ENCODE data around the gene OXSR1. TPM values are rescaled to one million over a fixed set of nuclear protein-coding genes. Genes with fewer than 3 reads are reported as not detected.

OXSR1 gene
- total RNA-seq, 1 experiment from 2014 or later = 35.1 TPM

DNA sequence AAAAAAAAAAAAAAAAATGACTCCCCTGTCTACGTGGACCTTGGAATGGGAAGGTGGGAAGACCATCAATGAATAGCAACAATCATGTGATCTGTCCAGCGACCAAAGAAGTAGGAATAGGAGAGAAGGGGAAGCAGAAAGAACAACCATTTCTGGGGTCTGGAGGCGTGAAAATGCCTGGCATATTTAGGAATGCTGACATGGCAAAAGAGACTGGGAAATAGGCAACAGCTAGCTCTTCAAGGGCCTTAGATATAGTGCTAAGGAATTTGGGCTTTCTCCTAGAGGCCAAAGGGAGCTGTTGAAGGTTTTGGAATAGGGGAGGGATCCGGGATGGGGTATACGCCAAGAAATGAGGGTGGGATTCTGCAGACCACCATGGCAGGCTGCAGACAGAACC lies 106.2 kb downstream of the OXSR1 start:
- H3K9ac ChIP-seq (ENCODE audit: low read length) = no peak overlapping the region
- H3K27me3 ChIP-seq (ENCODE audit: insufficient read depth, low read length) = no peaks in the 10 kb centered on the region
- ATAC-seq (no peak), DNase-seq (ENCODE audit: low read depth, low spot score) (no peak)
- no peak overlapping the region for H3K4me3 ChIP-seq (replicated peaks in 1 of 2; ENCODE audit: low read depth in 1 of 2, low read length in 2 of 2)
- no peak overlapping the region for H3K27ac ChIP-seq (ENCODE audit: low read depth, low read length)
- RAD21 ChIA-PET (ENCODE audit: low non-redundant PET in 1 of 2, low total read pairs in 2 of 2, uncharacterized antibody in 2 of 2, unreplicated experiment in 2 of 2) = no interaction called here
- H4K20me1 ChIP-seq (ENCODE audit: insufficient read depth) = no peaks in the 10 kb centered on the region
- no peaks in the 10 kb centered on the region for H3K9me2 ChIP-seq (ENCODE audit: insufficient read depth)
- no TSS peak for BruUV-seq (replicated peaks)
- H3K9me3 ChIP-seq (ENCODE audit: control insufficient read depth in 1 of 2, insufficient read depth in 1 of 2, low read depth in 1 of 2, low read length in 2 of 2) = no peaks in the 10 kb centered on the region
- intact Hi-C loops (cut with micrococcal nuclease) = no loop called here
- CTCF ChIA-PET = no interaction called here
- no peak overlapping the region for H3K4me2 ChIP-seq (ENCODE audit: low read length)
- TF ChIP-seq RAD21 (IDR thresholded peaks at IDR 0.05; ENCODE audit: low read depth) = no peak
- no peak for TF ChIP-seq EGR1 (IDR thresholded peaks at IDR 0.05; ENCODE audit: low read depth)
- no peak for TF ChIP-seq ATF3 (IDR thresholded peaks at IDR 0.05)
- TF ChIP-seq EZH2phosphoT487 (IDR thresholded peaks at IDR 0.05; ENCODE audit: borderline replicate concordance) = no peak
- no peak for TF ChIP-seq POLR2A (IDR thresholded peaks at IDR 0.05; ENCODE audit: borderline replicate concordance, extremely low read depth, insufficient read depth, insufficient read length)
- TF ChIP-seq EZH2 (IDR thresholded peaks at IDR 0.05) = no peak
- TF ChIP-seq REST (IDR thresholded peaks at IDR 0.05; ENCODE audit: low read depth) = no peak
- TF ChIP-seq CBX3 (IDR thresholded peaks at IDR 0.05; ENCODE audit: low read depth) = no peak
- TF ChIP-seq TCF7L2 (IDR thresholded peaks at IDR 0.05; ENCODE audit: borderline replicate concordance, extremely low read depth, insufficient read depth, insufficient read length) = no peak
- TF ChIP-seq SIN3A (IDR thresholded peaks at IDR 0.05; ENCODE audit: low read depth) = no peak
- TF ChIP-seq SRF (IDR thresholded peaks at IDR 0.05; ENCODE audit: low read depth) = no peak
- TF ChIP-seq, protein P1, sequence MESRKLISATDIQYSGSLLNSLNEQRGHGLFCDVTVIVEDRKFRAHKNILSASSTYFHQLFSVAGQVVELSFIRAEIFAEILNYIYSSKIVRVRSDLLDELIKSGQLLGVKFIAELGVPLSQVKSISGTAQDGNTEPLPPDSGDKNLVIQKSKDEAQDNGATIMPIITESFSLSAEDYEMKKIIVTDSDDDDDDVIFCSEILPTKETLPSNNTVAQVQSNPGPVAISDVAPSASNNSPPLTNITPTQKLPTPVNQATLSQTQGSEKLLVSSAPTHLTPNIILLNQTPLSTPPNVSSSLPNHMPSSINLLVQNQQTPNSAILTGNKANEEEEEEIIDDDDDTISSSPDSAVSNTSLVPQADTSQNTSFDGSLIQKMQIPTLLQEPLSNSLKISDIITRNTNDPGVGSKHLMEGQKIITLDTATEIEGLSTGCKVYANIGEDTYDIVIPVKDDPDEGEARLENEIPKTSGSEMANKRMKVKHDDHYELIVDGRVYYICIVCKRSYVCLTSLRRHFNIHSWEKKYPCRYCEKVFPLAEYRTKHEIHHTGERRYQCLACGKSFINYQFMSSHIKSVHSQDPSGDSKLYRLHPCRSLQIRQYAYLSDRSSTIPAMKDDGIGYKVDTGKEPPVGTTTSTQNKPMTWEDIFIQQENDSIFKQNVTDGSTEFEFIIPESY (IDR thresholded peaks at IDR 0.05; ENCODE audit: extremely low read depth, insufficient replicate concordance, low read length) = no peak
- TF ChIP-seq ELF1 (IDR thresholded peaks at IDR 0.05; ENCODE audit: borderline replicate concordance, low read depth) = no peak
- TF ChIP-seq POLR2AphosphoS5 (IDR thresholded peaks at IDR 0.05; ENCODE audit: low read depth, low read length) = no peak
- TF ChIP-seq SP1 (IDR thresholded peaks at IDR 0.05; ENCODE audit: low read depth) = no peak
- TF ChIP-seq CEBPB (IDR thresholded peaks at IDR 0.05; ENCODE audit: low read depth) = no peak
- TF ChIP-seq YY1 (IDR thresholded peaks at IDR 0.05; ENCODE audit: extremely low read depth, insufficient replicate concordance, low read depth, low read length) = no peak
- TF ChIP-seq FOSL1 (IDR thresholded peaks at IDR 0.05; ENCODE audit: low read depth) = no peak
- no peak for TF ChIP-seq ZFX (IDR thresholded peaks at IDR 0.05)
- TF ChIP-seq CTCF (IDR thresholded peaks at IDR 0.05 in 2 of 3, conservative IDR thresholded peaks at IDR 0.05 in 1 of 3; ENCODE audit: borderline replicate concordance in 1 of 3, insufficient read depth in 1 of 3, low read depth in 2 of 3, low read length in 2 of 3) = no peak
- H3K4me1 ChIP-seq (ENCODE audit: control insufficient read depth in 1 of 2, insufficient read depth in 2 of 2, low read length in 2 of 2) = peaks cover 0 to 2% of the 10 kb centered on the region in 2 experiments; a peak in 1 of 4 replicates
- POLR2A ChIA-PET = no interaction called here
- no peaks in the 10 kb centered on the region for H3K36me3 ChIP-seq (ENCODE audit: control insufficient read depth in 1 of 2, insufficient read depth in 2 of 2, low read length in 2 of 2)
- no peak overlapping the region for H2AFZ ChIP-seq (ENCODE audit: low read depth, low read length, poor library complexity, severe bottlenecking)
- H3K79me2 ChIP-seq (ENCODE audit: insufficient read depth, low read length) = no peaks in the 10 kb centered on the region

All from HCT116 (cell line).